ENCODE results near the gene DDAH1.

DDAH1 gene

DNA sequence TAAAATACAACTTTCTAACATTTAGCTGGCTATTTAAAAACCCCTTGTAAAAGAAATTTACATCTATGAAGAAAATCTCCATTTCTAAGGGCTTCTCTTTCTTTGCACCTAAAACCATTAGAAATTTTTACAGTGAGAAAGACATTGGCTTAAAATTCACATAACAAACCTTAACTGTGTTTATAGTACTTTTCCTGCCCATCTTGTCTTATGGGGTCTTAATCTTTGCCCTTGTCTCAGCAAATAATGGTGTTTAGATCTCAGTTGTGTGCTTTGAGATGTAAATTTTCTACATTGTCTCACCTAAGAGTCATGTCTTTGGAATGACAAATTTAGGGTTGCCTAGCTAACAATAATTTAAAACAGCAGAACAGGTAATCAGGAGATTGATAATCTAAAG, 71.5 kb downstream of the DDAH1 start:
- DNase-seq (ENCODE audit: low read depth in 2 of 2) = no peak

DNA sequence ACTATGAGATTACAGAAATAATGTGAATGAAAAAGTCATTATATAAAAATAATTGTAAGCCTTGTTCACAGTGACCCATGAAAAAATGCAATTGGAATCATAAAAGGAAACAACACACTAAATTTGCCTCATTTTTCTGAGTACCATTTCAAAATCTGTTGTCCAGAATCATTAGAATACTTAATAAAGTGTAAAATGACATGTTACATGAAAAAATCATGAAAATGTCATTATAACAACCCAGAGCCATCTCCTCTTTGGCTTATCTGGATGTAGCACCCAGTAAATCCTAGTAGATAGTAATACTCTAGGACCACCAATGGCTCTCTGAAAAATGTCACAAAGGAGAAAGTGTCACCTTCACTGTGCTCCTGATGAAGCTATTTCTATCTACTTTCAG, 76.5 kb downstream of the DDAH1 start:
- DNase-seq (ENCODE audit: low read depth in 2 of 2) = no peak

DNA sequence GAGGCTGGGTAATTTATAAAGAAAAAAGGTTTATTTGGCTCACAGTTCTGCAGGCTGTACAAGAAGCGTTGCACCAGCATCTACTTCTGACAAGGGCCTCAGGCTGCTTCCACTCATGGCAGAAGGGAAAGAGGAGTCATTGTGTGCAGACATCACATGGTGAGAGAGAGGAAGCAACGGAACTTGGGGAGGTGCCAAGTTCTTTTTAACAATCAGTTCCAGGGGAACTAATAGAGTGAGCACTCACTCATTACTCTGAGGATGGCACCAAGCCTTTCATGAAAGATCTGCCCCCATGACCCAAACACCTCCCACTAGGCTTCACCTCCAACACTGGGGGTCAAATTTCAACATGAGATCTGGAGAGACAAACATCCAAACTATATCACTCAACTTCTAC, 77.2 kb downstream of the DDAH1 start:
- no peak for DNase-seq (ENCODE audit: low read depth in 2 of 2)

- DNase-seq (ENCODE audit: low read depth in 2 of 2) = no peak
Observed at GRCh38 chr1:85386068-85386722, 78.8 kb downstream of the DDAH1 start.

- no peak for DNase-seq (ENCODE audit: low read depth in 2 of 2)
Observed at GRCh38 chr1:85379203-85380136, 85.5 kb downstream of the DDAH1 start.

- no peak for DNase-seq (ENCODE audit: low read depth in 2 of 2)
Observed at GRCh38 chr1:85378534-85378933, 86.4 kb downstream of the DDAH1 start.

DNA sequence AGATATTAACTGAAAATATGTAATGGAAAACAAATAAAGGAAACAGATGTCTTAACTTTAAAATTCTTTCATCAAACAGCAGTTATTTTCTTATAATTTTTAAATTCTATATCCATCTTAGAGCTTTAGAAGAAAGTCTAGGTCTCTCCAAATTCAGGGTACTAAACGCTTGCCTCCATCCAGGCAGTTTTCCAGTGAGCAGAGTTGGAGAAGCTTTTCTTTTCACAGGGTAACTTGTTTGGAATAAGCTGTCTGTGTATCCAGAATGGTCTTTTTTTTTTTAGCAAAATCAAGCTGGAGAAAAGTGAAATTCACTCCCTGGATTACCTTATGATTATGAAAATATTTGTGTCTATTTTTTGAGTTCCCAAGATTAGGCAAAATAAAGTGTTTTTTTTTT, 88.6 kb downstream of the DDAH1 start:
- DNase-seq (ENCODE audit: low read depth in 2 of 2) = no peak

DNA sequence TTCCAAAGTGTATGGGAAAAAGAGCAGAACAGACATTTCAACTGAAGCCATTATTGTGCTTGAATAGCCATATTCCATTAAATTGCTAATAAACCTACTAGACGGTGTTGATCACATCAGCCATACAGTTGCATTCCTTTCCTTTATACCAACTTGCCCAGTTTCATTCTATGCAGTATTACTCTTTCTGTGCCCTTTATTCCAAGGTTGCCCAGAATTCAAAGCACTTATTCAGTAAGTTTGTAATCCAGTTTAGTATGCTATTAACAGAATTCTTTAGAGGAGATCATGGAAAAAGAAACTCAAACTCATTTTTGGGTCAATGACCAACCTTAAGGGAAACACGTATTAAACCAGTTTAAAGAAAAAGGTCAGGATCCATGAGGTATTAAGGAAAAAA, 89.5 kb downstream of the DDAH1 start:
- DNase-seq (ENCODE audit: low read depth in 2 of 2) = no peak

DNA sequence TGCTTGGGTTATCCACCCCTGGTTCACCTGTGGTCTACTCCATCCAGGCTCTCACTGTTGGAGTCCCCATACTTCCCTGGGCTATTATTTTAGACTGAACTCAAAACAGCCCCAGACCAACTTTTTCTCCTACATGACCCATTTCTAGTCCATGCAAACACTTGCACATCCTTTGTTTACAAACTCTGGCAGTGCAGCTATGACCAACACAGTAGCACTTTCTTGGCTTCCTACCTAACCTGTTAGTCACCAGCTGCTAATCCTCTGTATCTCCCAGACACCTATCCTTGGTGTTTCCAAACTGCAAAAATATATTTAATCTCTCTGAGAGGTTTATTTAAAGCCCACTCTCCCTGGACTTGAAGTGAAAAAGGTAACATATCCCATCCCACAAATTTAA, 90.8 kb downstream of the DDAH1 start:
- no peak for DNase-seq (ENCODE audit: low read depth in 2 of 2)

DNA sequence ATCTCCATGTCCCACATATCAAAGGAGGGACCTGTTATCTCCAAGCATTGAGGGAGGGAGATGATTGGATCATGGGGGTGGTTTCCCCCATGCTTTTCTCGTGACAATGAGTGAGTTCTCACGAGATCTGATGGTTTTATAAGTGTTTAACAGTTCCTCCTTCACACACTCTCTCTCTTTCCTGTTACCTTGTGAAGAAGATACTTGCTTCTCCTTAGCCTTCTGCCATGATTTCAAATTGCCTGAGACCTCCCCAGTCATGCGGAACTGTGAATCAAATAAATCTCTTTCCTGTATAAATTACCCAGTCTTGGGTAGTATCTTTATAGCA, 91.6 kb downstream of the DDAH1 start:
- DNase-seq (ENCODE audit: low read depth in 2 of 2) = no peak

DNA sequence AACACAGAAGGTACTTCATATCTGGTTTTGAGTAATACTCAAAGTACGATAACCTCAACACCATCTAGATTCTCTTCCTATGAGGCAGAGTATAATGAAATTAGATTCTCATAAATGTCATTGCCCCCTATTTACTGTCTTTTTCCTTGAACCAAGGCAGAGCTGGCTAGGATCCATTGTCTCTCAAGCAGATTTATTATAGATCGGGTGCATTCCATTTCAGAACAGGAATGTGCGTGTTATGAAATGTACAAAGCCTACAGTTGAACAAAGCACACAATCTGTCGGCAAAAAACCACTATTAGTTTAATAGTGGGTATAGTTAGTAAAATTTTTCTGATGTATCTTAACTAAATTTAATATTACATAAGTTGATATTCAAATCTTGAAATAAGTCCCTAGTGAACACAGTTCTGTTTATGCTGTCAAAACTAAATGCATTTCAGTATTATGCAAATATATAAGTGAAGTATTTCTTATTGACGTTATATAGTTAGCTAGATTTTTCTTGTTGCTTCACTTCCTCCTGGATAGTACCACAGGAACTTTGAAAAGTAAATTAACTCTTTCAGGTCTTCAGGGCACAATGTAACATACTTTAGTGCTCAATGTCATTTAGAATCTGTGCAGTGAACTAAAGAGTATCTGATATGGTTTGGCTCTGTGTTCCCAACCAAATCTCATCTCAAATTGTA, 92.1 kb downstream of the DDAH1 start:
- DNase-seq (ENCODE audit: low read depth in 2 of 2) = no peak

DNA sequence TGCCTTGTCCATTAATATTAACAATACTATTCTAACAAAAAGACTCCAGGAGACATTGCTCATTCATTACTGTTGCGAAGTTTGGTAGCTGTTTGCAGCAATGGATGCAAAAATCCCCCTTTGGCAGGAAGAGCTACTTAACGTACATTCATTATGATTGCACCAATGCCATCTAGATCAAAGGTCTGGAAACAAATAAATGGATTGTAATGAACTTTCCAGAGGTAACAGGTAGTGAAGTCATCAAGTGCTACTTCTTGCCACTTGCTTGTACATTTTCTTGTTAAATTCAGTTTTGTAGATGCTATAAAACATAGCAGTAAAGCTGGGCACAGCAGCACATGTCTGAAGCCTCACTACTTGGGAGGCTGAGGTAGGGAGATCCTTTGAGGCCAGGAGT, 93.9 kb downstream of the DDAH1 start:
- DNase-seq (ENCODE audit: low read depth in 2 of 2) = no peak

GRCh38 chr1:85368073-85368770, 96.7 kb downstream of the DDAH1 start:
- no peak for DNase-seq (ENCODE audit: low read depth in 2 of 2)

GRCh38 chr1:85366391-85367170, 98.4 kb downstream of the DDAH1 start:
- no peak for DNase-seq (ENCODE audit: low read depth in 2 of 2)

GRCh38 chr1:85365851-85366250, 99.1 kb downstream of the DDAH1 start:
- DNase-seq (ENCODE audit: low read depth in 2 of 2) = no peak

DNA sequence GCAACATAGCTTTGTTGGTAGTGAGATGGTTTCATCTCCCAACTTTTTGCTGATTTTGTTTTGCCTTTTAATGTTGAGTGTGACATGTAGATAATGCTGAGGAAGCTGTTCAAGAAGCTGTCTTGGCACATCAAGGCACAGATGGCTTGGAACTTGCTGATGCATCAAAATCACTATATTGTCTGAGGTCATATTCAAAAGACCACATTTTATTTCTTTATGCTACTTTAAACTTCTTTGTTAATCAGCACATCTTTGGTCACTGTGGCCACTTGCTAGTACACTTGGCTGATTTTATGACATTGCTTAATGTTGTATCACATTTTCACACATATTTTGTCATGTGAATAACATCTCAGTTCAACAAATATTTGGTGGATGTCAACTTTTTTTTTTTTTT, 101.4 kb downstream of the DDAH1 start:
- DNase-seq (ENCODE audit: low read depth in 2 of 2) = no peak

DNA sequence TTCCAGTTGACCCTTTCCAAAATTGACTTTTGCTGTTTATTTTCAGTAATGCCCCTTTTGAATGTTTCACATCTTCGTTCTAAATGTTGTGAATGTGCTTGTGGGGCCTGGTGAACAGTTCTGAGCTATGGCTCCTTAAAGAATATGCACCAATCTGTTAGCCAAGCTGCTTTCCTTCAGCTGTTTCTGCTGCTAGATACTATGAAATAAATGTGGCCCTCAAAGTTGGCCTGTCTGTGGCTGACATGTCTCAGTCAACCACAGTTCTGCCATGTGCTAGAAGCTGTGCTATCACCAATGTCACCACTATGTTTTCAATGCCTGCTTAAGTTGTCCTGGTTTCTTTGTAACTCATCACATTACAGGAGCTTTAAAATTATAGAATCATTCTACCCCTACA, 101.9 kb downstream of the DDAH1 start:
- no peak for DNase-seq (ENCODE audit: low read depth in 2 of 2)

DNA sequence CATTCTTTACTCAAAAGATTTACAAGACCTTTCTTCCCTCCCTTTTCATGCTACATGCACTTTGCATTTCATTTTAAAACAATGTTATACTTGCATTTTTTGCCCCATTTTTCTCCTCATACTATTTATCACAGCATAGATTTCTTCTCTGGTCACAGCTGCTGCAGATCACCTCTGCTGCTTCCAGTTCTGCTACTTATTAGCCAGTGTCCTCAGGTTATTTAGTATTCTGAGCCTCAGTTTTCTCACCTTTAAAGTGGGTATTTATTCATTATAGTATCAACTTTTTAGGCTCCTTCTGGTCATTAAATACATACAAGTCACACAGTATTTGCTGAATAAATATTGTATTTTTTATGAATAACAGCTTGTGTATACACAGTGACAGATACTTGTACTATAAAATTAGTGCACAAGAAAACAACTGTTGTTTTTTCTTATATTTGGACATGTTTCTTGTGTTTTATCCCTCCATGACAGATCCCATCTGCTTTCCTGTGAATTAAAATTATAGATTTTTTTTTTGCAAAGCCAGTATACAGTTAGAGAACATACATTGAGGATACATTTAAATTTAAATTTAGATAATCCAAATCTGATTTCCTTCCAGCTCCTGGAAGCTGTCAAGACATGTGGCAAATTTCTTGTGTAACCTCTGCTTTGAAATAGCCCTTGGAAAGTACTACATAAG, 103.2 kb downstream of the DDAH1 start:
- DNase-seq (ENCODE audit: low read depth in 2 of 2) = no peak

DNA sequence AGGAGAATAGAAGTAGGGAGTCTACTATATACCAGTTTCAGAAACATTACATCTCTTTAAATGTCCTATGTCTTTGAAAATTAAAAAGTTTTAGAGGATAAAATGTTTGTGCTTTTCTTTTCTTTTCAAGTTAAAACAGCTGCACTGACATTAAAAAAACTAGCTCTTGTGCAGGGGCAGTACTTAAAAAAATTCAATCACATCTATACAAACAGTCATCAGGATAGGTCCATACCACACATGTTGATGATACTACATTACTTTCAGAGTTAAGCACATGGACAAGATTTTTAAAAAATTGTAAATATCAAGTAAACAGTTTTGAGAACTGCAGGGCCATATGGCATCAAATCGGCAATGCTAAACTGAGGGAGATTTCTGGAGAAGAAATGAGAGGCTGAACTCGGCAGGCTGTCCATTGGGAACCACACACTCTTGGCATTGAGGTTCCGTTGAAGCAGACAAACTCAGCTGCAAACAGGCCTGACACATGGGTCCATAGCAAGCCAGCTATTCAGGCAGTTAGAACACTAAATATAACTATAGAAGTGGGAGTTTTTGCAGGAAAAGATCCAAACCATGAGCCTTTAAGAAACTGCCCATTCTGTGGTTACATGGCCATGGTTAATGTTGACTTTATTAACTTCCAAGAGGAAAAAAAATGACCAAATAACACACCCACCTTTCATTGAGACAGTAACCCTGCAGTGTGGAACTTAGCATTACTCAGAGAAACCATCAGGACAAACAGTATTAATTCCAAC, 104.0 kb downstream of the DDAH1 start:
- no peak for DNase-seq (ENCODE audit: low read depth in 2 of 2)

Data from stimulated activated CD4-positive, alpha-beta T cell treated with anti-CD3 and anti-CD28 coated beads, Interleukin-12 subunit alpha, Interleukin-12 subunit beta, amount 100 ng/mL, for 24 hours (primary cell).